HFF-Myc (cell line): ENCODE results near the gene SKOR1.

Experiments
- DNase-seq: peaks from one replicate; pipeline ENCODE4 v3.0.0-alpha.2; 2011; ENCODE audit warnings: low read depth; ENCODE audit errors: extremely low read depth
- H3K4me3 ChIP-seq: replicated peaks from 2 replicates; pipeline ENCODE4 v1.5.1; 2011; ENCODE audit warnings: low read depth, mild to moderate bottlenecking, control low read depth, low read length
- TF ChIP-seq, protein P1 (sequence below): IDR thresholded peaks from 2 replicates; pipeline ENCODE4 v1.5.1; 2012; ENCODE audit warnings: mild to moderate bottlenecking, low read depth, low read length, control low read depth; ENCODE audit errors: missing control alignments

SKOR1 gene

GRCh38 chr15:67803996-67804843, 21.1 kb upstream of the SKOR1 start:
- no peak for DNase-seq
- no peak overlapping the region for H3K4me3 ChIP-seq
- TF ChIP-seq, protein P1, sequence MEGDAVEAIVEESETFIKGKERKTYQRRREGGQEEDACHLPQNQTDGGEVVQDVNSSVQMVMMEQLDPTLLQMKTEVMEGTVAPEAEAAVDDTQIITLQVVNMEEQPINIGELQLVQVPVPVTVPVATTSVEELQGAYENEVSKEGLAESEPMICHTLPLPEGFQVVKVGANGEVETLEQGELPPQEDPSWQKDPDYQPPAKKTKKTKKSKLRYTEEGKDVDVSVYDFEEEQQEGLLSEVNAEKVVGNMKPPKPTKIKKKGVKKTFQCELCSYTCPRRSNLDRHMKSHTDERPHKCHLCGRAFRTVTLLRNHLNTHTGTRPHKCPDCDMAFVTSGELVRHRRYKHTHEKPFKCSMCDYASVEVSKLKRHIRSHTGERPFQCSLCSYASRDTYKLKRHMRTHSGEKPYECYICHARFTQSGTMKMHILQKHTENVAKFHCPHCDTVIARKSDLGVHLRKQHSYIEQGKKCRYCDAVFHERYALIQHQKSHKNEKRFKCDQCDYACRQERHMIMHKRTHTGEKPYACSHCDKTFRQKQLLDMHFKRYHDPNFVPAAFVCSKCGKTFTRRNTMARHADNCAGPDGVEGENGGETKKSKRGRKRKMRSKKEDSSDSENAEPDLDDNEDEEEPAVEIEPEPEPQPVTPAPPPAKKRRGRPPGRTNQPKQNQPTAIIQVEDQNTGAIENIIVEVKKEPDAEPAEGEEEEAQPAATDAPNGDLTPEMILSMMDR: no peak

GRCh38 chr15:67805008-67805665, 20.2 kb upstream of the SKOR1 start:
- DNase-seq: no peak
- TF ChIP-seq, protein P1: no peak
- no peak overlapping the region for H3K4me3 ChIP-seq

DNA sequence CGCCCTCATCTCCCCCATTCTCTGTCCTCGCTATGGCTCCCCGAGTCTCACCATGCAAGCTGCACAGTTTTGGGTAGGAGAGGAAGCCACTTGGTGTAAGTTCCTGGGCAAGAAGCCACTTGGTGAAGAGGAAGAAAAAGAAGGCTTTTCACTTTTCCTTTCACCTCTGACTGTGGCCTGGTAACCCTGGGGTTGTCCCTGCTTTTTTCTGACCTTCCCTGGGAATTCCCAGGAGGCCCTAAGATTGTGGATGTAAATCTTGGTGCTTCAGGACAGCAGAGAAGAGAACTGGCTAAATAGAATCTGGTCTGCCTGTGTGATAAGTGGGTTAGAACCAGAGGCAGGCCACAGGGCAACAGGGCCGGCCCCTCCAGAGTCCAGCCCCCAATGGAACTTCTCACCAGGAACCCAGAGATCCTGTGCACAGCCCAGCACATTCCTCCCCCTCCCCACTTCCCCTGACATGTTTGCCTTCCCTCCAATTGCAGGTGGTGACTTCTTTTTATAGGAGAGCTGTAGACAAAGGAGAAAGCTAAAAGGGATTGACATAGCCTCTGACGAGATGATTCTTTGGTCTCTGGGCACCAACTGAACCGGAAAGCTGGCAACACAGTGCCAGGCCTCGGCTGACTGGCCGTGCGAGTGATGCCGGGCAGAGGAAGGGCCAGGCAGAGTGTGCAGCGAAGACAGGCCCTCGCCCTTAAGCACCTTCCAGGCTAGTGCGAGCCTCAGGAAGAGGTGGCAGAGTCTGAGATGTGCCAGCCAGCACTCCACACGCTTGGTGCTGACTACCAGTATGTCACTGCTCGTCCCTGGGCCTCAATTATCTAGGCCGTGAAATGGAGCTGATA, 19.4 kb upstream of the SKOR1 start:
- DNase-seq: no peak

DNA sequence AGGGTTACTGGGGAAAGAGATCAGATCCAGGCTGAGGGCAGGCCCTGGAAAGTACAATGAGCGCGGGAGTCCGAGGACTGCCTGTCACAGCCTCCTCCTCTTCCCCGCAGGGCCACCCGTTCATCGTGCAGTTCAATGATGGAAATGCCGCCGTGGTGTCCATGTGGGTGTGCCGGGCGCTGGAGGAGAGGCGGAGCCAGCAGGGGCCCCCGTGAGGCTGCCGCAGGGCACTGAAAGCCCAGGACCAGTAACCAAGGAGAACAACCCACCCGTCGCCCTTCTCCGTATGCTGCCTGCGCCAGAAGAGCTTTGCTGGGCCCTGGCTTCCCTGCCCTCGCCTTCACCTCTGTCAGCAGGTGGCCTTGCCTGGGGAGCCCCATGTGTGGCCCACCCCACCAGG, 18.8 kb upstream of the SKOR1 start:
- TF ChIP-seq, protein P1: no peak
- H3K4me3 ChIP-seq: no peak overlapping the region
- no peak for DNase-seq

More for the DNA sequence above, 19.4 kb upstream of the SKOR1 start:
- H3K4me3 ChIP-seq: no peak overlapping the region
- TF ChIP-seq, protein P1: no peak

DNA sequence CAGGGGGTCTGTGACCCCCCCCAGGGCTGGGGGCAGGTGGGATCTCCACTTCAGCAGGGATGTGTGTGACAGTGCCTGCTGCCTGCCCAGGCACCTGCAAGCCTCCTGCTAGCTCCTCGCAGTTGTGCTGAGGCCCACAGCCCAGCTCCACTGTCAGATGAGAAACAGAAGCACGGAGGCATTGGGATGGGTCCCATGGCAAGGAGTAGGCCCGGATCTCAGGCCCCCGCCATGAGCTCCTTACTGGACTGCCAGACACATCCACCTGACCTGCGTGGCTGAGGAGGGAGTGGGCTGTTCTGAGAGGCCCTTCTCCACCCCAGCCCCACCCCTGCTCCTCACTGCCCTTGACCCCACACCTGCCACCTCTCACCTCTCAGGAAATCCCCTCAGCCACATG, 18.2 kb upstream of the SKOR1 start:
- no peak overlapping the region for H3K4me3 ChIP-seq
- no peak for DNase-seq
- TF ChIP-seq, protein P1: no peak

- no peak for DNase-seq
- H3K4me3 ChIP-seq: no peak overlapping the region
- TF ChIP-seq, protein P1: no peak
These were observed 17.5 kb upstream of the SKOR1 start for GRCh38 chr15:67807836-67808235.
